Stomach smooth muscle (tissue), 2 donors: Measurements from ENCODE around the gene SNRNP48.

Experiments used
- H3K27ac ChIP-seq: one replicate; pipeline ENCODE4 v1.7.0; 2013; ENCODE audit warnings: mild to moderate bottlenecking, low read length, inconsistent platforms
- H3K27me3 ChIP-seq, 2 donors: one replicate each; pipeline ENCODE4 v1.7.0; 2013; ENCODE audit warnings: low read length in 2 of 2; ENCODE audit not compliant: insufficient read depth in 2 of 2, control insufficient read depth in 1 of 2
- H3K36me3 ChIP-seq, 2 donors: one replicate each; pipeline ENCODE4 v1.7.0; 2013; ENCODE audit warnings: low read length in 2 of 2; ENCODE audit not compliant: control insufficient read depth in 2 of 2, insufficient read depth in 2 of 2
- H3K4me1 ChIP-seq: one replicate; pipeline ENCODE4 v1.7.0; 2013; ENCODE audit warnings: low read length; ENCODE audit not compliant: control insufficient read depth, insufficient read depth
- H3K4me3 ChIP-seq, 2 donors: one replicate each; pipeline ENCODE4 v1.7.0; 2013; ENCODE audit warnings: low read length in 2 of 2
- H3K9ac ChIP-seq, 2 donors: one replicate each; pipeline ENCODE4 v1.7.0; 2013; ENCODE audit warnings: low read length in 2 of 2, mild to moderate bottlenecking in 1 of 2
- H3K9me3 ChIP-seq, 2 donors: one replicate each; pipeline ENCODE4 v1.7.0; 2013; ENCODE audit warnings: low read length in 2 of 2; ENCODE audit not compliant: control insufficient read depth in 2 of 2
- donor health status: healthy.
- donor health status: Pancreatic carcinoma.

The SNRNP48 gene

GRCh38 chr6:7589949-7590917 lies at the start of gene SNRNP48:
Gene SNRNP48 (plus strand): TSS chr6:7590198. CDS start chr6:7590258, 60 bp downstream.
- H3K9ac ChIP-seq = peak within 1 kb of the TSS; percentile 82 to 88

GRCh38 chr6:7540595-7540994 lies 49.4 kb upstream of the SNRNP48 start:
- Histone ChIP-seq H3K9ac (no peak overlapping the region), H3K27ac (no peak overlapping the region), H3K27me3 (peaks cover 38 to 66% of the 10 kb centered on the region in 2 donors), H3K9me3 (no peaks in the 10 kb centered on the region), H3K4me3 (peak overlapping the region in 1 of 2 donors; percentile 40), H3K4me1 (peaks cover 18% of the 10 kb centered on the region), H3K36me3 (no peaks in the 10 kb centered on the region)

More at GRCh38 chr6:7589949-7590917, at the start of gene SNRNP48:
- peak within 1 kb of the TSS; percentile 89 for H3K4me3 ChIP-seq
- no peaks in the 10 kb centered on the region for H3K27me3 ChIP-seq
- H3K36me3 ChIP-seq = peaks cover 5 to 6% of the 10 kb centered on the region in 2 donors
- H3K27ac ChIP-seq = peak within 1 kb of the TSS; percentile 1
- peaks cover 5% of the 10 kb centered on the region for H3K4me1 ChIP-seq
- H3K9me3 ChIP-seq = no peaks in the 10 kb centered on the region

GRCh38 chr6:7541175-7542064 lies 48.6 kb upstream of the SNRNP48 start, which contains the start of gene DSP:
Gene DSP (plus strand): TSS chr6:7541671. CDS start chr6:7541916, 245 bp downstream.
- H3K4me3 ChIP-seq = peak within 1 kb of the TSS; percentile 55 to 71

GRCh38 chr6:7542065-7542873 lies 47.7 kb upstream of the SNRNP48 start:
- H3K9ac ChIP-seq = no peak overlapping the region
- H3K27me3 ChIP-seq = peaks cover 43 to 60% of the 10 kb centered on the region in 2 donors
- H3K36me3 ChIP-seq = no peaks in the 10 kb centered on the region
- H3K27ac ChIP-seq = no peak overlapping the region
- H3K9me3 ChIP-seq = no peaks in the 10 kb centered on the region
- H3K4me1 ChIP-seq = peaks cover 18% of the 10 kb centered on the region
- peak overlapping the region; percentile 55 to 71 for H3K4me3 ChIP-seq

More at GRCh38 chr6:7541175-7542064, 48.6 kb upstream of the SNRNP48 start, which contains the start of gene DSP:
- Histone ChIP-seq H3K9me3 (no peaks in the 10 kb centered on the region), H3K27me3 (peaks cover 41 to 61% of the 10 kb centered on the region in 2 donors), H3K36me3 (no peaks in the 10 kb centered on the region), H3K4me1 (peaks cover 18% of the 10 kb centered on the region), H3K9ac (no peak within 1 kb of the TSS), H3K27ac (no peak within 1 kb of the TSS)

GRCh38 chr6:7542874-7543624 lies 46.9 kb upstream of the SNRNP48 start:
- Histone ChIP-seq H3K27me3 (peaks cover 41 to 52% of the 10 kb centered on the region in 2 donors), H3K27ac (no peak overlapping the region)

GRCh38 chr6:7543789-7544424 lies 46.1 kb upstream of the SNRNP48 start:
- no peaks in the 10 kb centered on the region for H3K36me3 ChIP-seq
- H3K27me3 ChIP-seq = peaks cover 36 to 44% of the 10 kb centered on the region in 2 donors
- no peak overlapping the region for H3K9ac ChIP-seq
- no peak overlapping the region for H3K27ac ChIP-seq
- no peaks in the 10 kb centered on the region for H3K9me3 ChIP-seq
- H3K4me3 ChIP-seq = no peak overlapping the region
- H3K4me1 ChIP-seq = peaks cover 18% of the 10 kb centered on the region

More at GRCh38 chr6:7542874-7543624, 46.9 kb upstream of the SNRNP48 start:
- Histone ChIP-seq H3K36me3 (no peaks in the 10 kb centered on the region), H3K4me3 (peak overlapping the region in 1 of 2 donors; percentile 71), H3K9ac (no peak overlapping the region), H3K4me1 (peaks cover 18% of the 10 kb centered on the region), H3K9me3 (no peaks in the 10 kb centered on the region)

GRCh38 chr6:7544597-7544996 lies 45.4 kb upstream of the SNRNP48 start:
- Histone ChIP-seq H3K9me3 (no peaks in the 10 kb centered on the region), H3K27ac (no peak overlapping the region), H3K4me3 (no peak overlapping the region), H3K27me3 (peaks cover 33 to 40% of the 10 kb centered on the region in 2 donors), H3K36me3 (no peaks in the 10 kb centered on the region), H3K9ac (no peak overlapping the region), H3K4me1 (peaks cover 18% of the 10 kb centered on the region)

GRCh38 chr6:7545316-7546019 lies 44.5 kb upstream of the SNRNP48 start:
- Histone ChIP-seq H3K27me3 (peaks cover 28 to 31% of the 10 kb centered on the region in 2 donors), H3K4me3 (no peak overlapping the region)

GRCh38 chr6:7546020-7546369 lies 44.0 kb upstream of the SNRNP48 start:
- Histone ChIP-seq H3K27me3 (peaks cover 23 to 26% of the 10 kb centered on the region in 2 donors), H3K4me3 (no peak overlapping the region), H3K36me3 (no peaks in the 10 kb centered on the region), H3K9me3 (no peaks in the 10 kb centered on the region), H3K9ac (no peak overlapping the region), H3K27ac (no peak overlapping the region), H3K4me1 (peaks cover 16% of the 10 kb centered on the region)

More at GRCh38 chr6:7545316-7546019, 44.5 kb upstream of the SNRNP48 start:
- Histone ChIP-seq H3K4me1 (peaks cover 18% of the 10 kb centered on the region), H3K9me3 (no peaks in the 10 kb centered on the region), H3K36me3 (no peaks in the 10 kb centered on the region), H3K27ac (no peak overlapping the region), H3K9ac (no peak overlapping the region)
